ENCODE measurements around the gene LIPC.

DNA sequence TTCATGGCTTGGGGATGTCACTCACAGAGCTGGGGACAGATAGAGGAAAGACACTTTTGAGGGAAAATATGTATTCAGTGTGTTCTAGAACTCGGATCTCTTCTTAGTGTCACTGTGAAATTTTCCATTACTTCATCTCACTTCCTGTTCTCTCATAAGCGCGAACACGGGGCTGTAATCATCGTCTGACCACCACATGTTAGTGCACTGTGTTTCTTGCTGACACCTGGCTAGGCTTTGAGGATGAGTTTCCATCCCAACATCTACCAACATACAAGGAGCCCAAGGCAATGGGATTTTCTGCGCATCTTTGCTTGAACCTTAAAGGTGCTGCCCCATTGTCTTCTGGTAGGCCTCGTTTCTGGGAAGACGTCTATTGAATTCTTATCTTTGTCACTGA is 84.0 kb downstream of the LIPC start:
- TF ChIP-seq, protein P1, sequence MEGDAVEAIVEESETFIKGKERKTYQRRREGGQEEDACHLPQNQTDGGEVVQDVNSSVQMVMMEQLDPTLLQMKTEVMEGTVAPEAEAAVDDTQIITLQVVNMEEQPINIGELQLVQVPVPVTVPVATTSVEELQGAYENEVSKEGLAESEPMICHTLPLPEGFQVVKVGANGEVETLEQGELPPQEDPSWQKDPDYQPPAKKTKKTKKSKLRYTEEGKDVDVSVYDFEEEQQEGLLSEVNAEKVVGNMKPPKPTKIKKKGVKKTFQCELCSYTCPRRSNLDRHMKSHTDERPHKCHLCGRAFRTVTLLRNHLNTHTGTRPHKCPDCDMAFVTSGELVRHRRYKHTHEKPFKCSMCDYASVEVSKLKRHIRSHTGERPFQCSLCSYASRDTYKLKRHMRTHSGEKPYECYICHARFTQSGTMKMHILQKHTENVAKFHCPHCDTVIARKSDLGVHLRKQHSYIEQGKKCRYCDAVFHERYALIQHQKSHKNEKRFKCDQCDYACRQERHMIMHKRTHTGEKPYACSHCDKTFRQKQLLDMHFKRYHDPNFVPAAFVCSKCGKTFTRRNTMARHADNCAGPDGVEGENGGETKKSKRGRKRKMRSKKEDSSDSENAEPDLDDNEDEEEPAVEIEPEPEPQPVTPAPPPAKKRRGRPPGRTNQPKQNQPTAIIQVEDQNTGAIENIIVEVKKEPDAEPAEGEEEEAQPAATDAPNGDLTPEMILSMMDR (IDR thresholded peaks at IDR 0.05 in 2 of 3, conservative IDR thresholded peaks at IDR 0.05 in 1 of 3; ENCODE audit: borderline replicate concordance in 1 of 3, insufficient read depth in 1 of 3, low read depth in 2 of 3, low read length in 2 of 3), result no peak
- no peak for TF ChIP-seq POLR2A (IDR thresholded peaks at IDR 0.05; ENCODE audit: borderline replicate concordance, extremely low read depth, insufficient read depth, insufficient read length)
- TF ChIP-seq EZH2phosphoT487 (IDR thresholded peaks at IDR 0.05; ENCODE audit: borderline replicate concordance), result no peak
- no peak for TF ChIP-seq CEBPB (IDR thresholded peaks at IDR 0.05; ENCODE audit: low read depth)
- no peak for TF ChIP-seq EGR1 (IDR thresholded peaks at IDR 0.05; ENCODE audit: low read depth)
- no peak for TF ChIP-seq ZNF274 (IDR thresholded peaks at IDR 0.05; ENCODE audit: low read depth, low read length)
- TF ChIP-seq, protein P2, sequence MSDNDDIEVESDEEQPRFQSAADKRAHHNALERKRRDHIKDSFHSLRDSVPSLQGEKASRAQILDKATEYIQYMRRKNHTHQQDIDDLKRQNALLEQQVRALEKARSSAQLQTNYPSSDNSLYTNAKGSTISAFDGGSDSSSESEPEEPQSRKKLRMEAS (IDR thresholded peaks at IDR 0.05), result no peak
